Endothelial cell of umbilical vein (primary cell): ENCODE results near the gene EPYC.

Experiments used
- CTCF ChIP-seq, 2 donors: IDR thresholded peaks; 1 replicate in 1 of 2; 2 replicates in 1 of 2; pipeline ENCODE4 v1.5.1; 2011; ENCODE audit warnings: low read length in 2 of 2, mild to moderate bottlenecking in 2 of 2, moderate library complexity in 2 of 2, control low read depth in 1 of 2, inconsistent platforms in 1 of 2, low read depth in 1 of 2; ENCODE audit not compliant: insufficient read depth in 1 of 2; ENCODE audit errors: extremely low read depth in 1 of 2
- MAX ChIP-seq: IDR thresholded peaks from 2 replicates; pipeline ENCODE4 v1.6.1; 2011; ENCODE audit not compliant: insufficient read depth, insufficient read length
- POLR2A ChIP-seq: IDR thresholded peaks from 2 replicates; pipeline ENCODE4 v1.6.1; 2012; ENCODE audit warnings: low read depth, mild to moderate bottlenecking, control low read depth, low read length

GRCh38 chr12:90917431-90917830 is 87.3 kb downstream of the EPYC start:
- TF ChIP-seq MAX (no peak), CTCF (IDR thresholded peaks at IDR 0.05; ENCODE audit: extremely low read depth in 1 of 2, insufficient read depth in 1 of 2, low read depth in 1 of 2, low read length in 2 of 2) (no peak), POLR2A (no peak)
